ENCODE data around the gene NUDT16L1. TPM values are rescaled to one million over a fixed set of nuclear protein-coding genes. Genes with fewer than 3 reads are reported as not detected.

NUDT16L1 gene
- total and polyA plus RNA-seq, 9 of the 15 experiments (the other 6 are each of a cell fraction or from before 2014, with no cell fraction given): 1.4 to 37.6 (median 13.7) TPM

GRCh38 chr16:4734063-4734729 is 40.8 kb downstream of the NUDT16L1 start, which contains the start of the genes ANKS3 and DNAAF8 (continued):
- TF ChIP-seq PRDM10 (IDR thresholded peaks at IDR 0.05; ENCODE audit: partially characterized antibody) (no peak), BRF1 (IDR thresholded peaks at IDR 0.05; ENCODE audit: borderline replicate concordance, extremely low read depth, insufficient read length) (no peak), ZNF217 (CRISPR knock-in tag; IDR thresholded peaks at IDR 0.05) (no peak), THRAP3 (IDR thresholded peaks at IDR 0.05; ENCODE audit: borderline replicate concordance) (no peak), ZNF3 (CRISPR knock-in tag; IDR thresholded peaks at IDR 0.05) (no peak), ATF2 (CRISPR knock-in tag; IDR thresholded peaks at IDR 0.05) (no peak), HNRNPUL1 (IDR thresholded peaks at IDR 0.05; ENCODE audit: low read length) (no peak), FOXA3 (CRISPR knock-in tag; conservative IDR thresholded peaks at IDR 0.05 in 1 of 2, IDR thresholded peaks at IDR 0.05 in 1 of 2) (no peak), ZNF384 (IDR thresholded peaks at IDR 0.05; ENCODE audit: low read depth, low read length) (no peak), CBX1 (IDR thresholded peaks at IDR 0.05; ENCODE audit: low read depth) (no peak), MIER1 (IDR thresholded peaks at IDR 0.05; ENCODE audit: low read depth) (no peak), SP2 (IDR thresholded peaks at IDR 0.05; ENCODE audit: extremely low read depth, low read depth, low read length, poor library complexity, severe bottlenecking) (peak; percentile 67), RNF219 (CRISPR knock-in tag; IDR thresholded peaks at IDR 0.05) (no peak), RNF2 (IDR thresholded peaks at IDR 0.05) (no peak), IRF9 (tag; IDR thresholded peaks at IDR 0.05) (no peak), MCM5 (IDR thresholded peaks at IDR 0.05; ENCODE audit: low read depth) (no peak), CAMTA2 (CRISPR knock-in tag; conservative IDR thresholded peaks at IDR 0.05) (no peak), PHF8 (IDR thresholded peaks at IDR 0.05; ENCODE audit: borderline replicate concordance, low read length) (peak; percentile 84; the same call in 1 of the 2 replicates), ZBTB8A (IDR thresholded peaks at IDR 0.05; ENCODE audit: partially characterized antibody) (no peak), MTA2 (IDR thresholded peaks at IDR 0.05; ENCODE audit: low read depth) (peak; percentile 54; the same call in 1 of the 2 replicates)
